NCI-H82 treated with DMSO at 0.1 percent for 48 hours (cell line): Measurements from ENCODE around the gene ATG5.

Source experiments
- DNase-seq: peaks from one replicate; lab custom pipeline; 2025; ENCODE audit not compliant: unreplicated experiment; lab: John Stamatoyannopoulos, UW

Gene ATG5

DNA sequence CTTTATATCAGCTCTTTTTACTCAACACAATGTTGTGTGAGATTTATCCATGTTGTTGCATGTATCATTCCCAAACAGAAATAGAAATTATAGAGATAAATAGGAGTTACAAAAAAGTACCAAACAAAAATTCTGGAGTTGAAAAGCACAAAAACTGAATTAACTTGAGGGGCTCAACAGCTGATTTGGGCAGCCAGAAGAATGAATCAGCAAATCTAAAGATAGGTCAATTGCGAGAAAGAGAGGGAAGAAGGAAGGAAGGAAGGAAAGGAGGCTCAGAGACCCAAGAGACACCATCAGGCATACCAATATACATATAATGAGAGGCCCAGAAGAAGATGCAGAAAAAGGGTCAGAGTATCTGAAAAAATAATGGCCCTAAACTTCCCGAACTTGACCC lies 98.9 kb downstream of the ATG5 start:
- no peak for DNase-seq

DNA sequence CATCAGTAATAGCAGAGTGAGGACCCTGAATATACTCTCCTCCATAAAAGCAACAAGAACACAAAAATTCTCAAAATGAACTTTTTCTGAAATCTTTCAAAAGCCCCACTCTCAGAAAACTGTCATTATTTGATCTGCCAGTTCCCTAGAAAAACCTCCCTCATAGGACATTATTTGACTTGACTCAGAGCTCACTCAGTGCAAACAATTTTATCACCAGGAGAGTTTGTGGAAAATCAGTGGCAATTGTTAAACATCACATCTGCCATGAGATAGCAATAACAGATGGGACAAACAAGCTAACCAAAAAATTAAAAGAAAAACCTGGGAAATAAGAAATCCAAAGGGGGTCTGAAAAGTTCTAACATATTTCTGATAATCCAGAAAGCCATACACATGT lies 100.0 kb downstream of the ATG5 start:
- DNase-seq, result no peak

GRCh38 chr6:106223300-106223930 lies 102.1 kb downstream of the ATG5 start:
- DNase-seq, result peak; percentile 7

- no peak for DNase-seq
Measured at GRCh38 chr6:106220485-106220884, 105.1 kb downstream of the ATG5 start.

DNA sequence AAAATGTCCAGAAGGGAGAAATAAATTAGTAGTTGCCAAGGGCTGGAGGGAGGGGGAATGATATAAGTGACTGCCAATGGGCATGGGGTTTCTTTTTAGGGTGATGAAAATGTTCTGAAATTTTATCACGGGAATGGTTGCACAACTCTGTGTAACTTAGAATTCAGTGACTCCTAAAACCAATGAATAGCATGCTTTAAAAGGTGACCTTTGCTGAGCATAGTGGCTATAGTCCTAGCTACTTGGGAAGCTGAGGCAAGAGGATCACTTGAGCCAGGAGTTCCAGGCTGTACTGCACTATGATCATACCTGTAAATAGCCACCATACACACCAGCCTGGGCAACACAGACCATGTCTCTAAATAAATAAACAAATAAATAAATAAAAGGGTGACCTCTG lies 109.0 kb downstream of the ATG5 start:
- no peak for DNase-seq

GRCh38 chr6:106215608-106216007 lies 110.0 kb downstream of the ATG5 start:
- DNase-seq, result no peak

- DNase-seq, result no peak
Measured at GRCh38 chr6:106214531-106214930, 111.0 kb downstream of the ATG5 start.

GRCh38 chr6:106213660-106214289 lies 111.8 kb downstream of the ATG5 start:
- no peak for DNase-seq

DNA sequence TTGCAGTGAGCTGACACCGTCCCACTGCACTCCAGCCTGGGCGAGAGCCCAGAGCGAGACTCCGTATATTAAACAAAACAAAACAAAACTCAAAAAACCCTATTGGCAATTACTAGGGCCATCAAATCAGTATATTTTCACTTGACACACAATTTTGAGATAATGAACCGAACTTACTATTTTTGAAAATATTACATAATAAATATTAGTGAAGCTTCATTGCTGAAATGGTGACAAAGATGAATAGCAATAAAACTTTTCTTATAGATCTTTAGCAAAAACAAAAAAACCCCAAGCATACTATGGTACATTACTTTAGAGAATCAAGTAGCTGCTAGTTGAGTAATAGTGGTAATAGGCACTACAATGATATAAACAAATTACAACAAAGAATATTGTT lies 113.0 kb downstream of the ATG5 start:
- no peak for DNase-seq

DNA sequence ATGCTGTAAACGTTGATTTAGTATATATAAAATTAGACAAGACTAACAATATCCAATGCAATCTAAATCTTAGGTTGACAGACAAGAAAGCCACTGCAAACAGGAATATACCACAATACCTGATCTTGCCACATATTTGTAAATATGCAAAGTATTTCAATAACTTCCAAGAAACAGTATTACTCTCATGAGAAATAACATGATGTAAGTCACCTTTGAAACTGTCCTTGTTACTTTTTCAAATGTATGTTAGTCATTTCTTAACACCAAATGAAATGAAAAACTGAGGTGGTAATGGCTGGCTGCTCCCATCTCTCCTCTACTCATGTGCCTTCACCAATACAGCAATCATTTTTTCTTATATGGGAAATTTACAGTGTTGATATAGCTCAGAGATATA lies 118.7 kb downstream of the ATG5 start:
- DNase-seq, result no peak

DNA sequence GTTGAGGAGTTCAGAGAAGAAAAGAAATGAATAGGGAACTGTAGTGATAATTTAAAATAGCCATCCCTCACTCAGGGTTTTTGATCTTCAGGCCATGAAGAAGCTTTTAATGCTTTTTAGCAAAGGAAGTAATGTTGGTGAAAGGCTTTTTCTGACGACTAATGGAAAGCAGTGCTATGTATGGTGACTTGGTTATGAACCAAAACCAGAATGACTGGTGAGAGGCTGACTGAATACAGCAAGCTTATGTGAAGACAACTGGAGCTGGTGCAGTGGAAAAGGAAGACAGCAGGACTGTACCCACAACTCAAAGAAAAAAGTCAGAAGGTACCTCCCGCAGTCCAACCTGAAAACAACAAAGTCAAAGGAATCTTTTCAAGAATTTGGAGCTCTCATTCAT lies 120.6 kb downstream of the ATG5 start:
- no peak for DNase-seq

GRCh38 chr6:106199998-106200397 lies 125.6 kb downstream of the ATG5 start:
- DNase-seq, result no peak

- DNase-seq, result no peak
Measured at GRCh38 chr6:106199331-106199730, 126.2 kb downstream of the ATG5 start.

DNA sequence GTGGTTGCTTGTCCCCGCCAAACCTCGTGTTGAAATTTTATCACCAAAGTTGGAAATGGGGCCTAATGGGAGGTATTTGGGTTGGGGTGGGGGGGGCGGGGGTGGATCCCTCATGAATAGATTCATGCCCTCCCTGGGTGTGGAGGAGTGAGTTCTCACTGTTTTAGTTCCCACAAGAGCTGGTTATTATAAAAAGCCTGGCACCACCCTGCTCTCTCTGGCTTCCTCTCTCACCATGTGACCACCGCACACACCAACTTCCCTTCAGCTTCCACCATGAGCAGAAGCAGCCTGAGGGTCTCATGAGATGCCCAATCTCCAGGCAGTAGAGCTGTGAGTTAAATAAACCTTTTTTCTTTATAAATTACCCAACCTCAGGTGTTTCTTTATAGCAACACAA lies 128.1 kb downstream of the ATG5 start:
- no peak for DNase-seq

DNA sequence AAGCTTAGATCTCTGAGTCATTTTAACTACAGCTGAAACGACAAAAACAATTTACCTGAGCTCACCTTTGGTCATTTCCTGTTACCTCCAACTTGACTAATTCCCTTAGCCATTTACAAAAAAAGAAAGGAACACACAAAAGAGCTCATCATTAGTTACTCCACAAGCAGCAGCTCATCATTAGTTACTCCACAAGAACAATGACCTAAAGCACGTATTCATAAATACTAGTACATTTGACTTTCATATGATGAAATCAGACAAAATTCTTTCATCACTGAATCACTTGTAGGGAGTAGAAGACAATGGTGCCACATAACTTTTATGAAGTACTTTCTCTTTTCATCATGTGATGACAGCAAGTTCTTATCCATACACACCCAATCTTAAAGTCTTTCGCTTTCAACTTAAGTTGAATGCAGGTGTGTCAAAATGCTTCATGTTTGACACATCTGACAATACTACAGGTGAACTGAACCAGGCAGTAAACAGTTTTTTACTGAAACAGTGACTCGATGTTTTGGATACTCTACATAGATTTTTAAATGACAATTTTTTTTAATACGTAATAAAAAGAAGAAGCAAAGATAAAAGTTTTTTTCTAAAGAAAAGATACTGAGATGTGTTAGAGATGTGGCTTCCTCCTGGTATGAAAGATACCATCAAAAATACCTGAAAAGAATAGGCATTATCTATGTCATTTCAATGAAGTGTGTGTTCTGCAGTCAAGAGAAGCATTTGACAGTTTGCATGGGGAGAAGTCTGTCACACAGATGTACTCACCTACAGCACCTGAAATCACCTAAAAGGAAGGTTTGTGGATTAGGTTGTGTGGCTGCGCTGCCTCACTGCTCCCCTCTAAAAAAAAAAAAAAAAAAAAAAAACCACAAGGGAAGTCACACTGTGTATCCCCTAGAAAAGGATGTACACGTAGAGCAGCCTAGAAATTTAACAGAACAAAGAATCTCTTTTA lies 130.3 kb downstream of the ATG5 start:
- no peak for DNase-seq

- DNase-seq, result no peak
Measured at GRCh38 chr6:106192824-106193223, 132.7 kb downstream of the ATG5 start.

GRCh38 chr6:106188104-106188794 lies 137.3 kb downstream of the ATG5 start:
- DNase-seq, result no peak

GRCh38 chr6:106187424-106187982 lies 138.1 kb downstream of the ATG5 start:
- DNase-seq, result no peak

DNA sequence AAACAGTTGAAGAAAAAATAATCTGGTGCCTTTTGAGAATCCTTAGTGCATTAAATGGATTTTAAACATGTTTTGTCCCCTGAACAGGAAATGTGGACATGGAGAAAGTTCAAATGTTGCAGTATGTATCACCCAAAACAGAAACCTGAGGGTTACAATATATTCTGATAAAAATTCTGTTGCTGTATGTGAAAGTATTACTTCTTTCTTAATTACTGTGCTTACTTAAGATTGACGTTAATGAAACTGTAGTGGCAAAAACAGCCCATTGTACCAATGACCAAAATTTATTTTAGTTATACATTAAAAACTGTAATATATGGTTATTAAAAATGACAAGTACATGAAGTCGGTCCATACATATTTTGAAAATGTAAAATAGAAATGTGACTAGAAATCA lies 138.8 kb downstream of the ATG5 start:
- no peak for DNase-seq

- no peak for DNase-seq
Measured at GRCh38 chr6:106186172-106186571, 139.4 kb downstream of the ATG5 start.

- no peak for DNase-seq
Measured at GRCh38 chr6:106185615-106186014, 139.9 kb downstream of the ATG5 start.
